Thymus (tissue), 11 donors: ENCODE results near the gene SLC25A22. TPM values are rescaled to one million over a fixed set of nuclear protein-coding genes. Genes with fewer than 3 reads are reported as not detected.

Experiments
- DNase-seq, 9 donors: peaks; one replicate each; pipeline ENCODE4 v3.0.0-alpha.2; 2013; ENCODE audit warnings: low spot score in 9 of 9, low read depth in 6 of 9, missing footprints in 1 of 9
- H3K27ac ChIP-seq, 2 donors: one replicate each; pipeline ENCODE4 v1.5.1; 2013; ENCODE audit warnings: control low read depth in 1 of 2, low read depth in 1 of 2, low read length in 1 of 2, mild to moderate bottlenecking in 1 of 2, moderate library complexity in 1 of 2
- H3K27me3 ChIP-seq, 2 donors: one replicate each; pipeline ENCODE4 v1.5.1; 2013; ENCODE audit warnings: low read length in 1 of 2; ENCODE audit not compliant: control insufficient read depth in 2 of 2, insufficient read depth in 1 of 2
- H3K36me3 ChIP-seq, 2 donors: one replicate each; pipeline ENCODE4 v1.5.1; 2013; ENCODE audit warnings: low read length in 1 of 2, mild to moderate bottlenecking in 1 of 2, moderate library complexity in 1 of 2; ENCODE audit not compliant: control insufficient read depth in 2 of 2, insufficient read depth in 2 of 2
- H3K4me1 ChIP-seq, 2 donors: one replicate each; pipeline ENCODE4 v1.5.1; 2013; ENCODE audit warnings: low read length in 2 of 2; ENCODE audit not compliant: control insufficient read depth in 2 of 2, insufficient read depth in 2 of 2
- H3K4me3 ChIP-seq, 2 donors: one replicate each; pipeline ENCODE4 v1.5.1; 2013; ENCODE audit warnings: low read length in 2 of 2, control low read depth in 1 of 2, mild to moderate bottlenecking in 1 of 2
- H3K9me3 ChIP-seq, 2 donors: one replicate each; pipeline ENCODE4 v1.5.1; 2013; ENCODE audit warnings: low read length in 1 of 2, mild to moderate bottlenecking in 1 of 2; ENCODE audit not compliant: control insufficient read depth in 2 of 2, insufficient read depth in 1 of 2
- WGBS: extraction: QIAGEN DNeasy Blood & Tissue Kit; methylation state at CpG from one replicate; pipeline ENCODE4 v1.1.7; 2013; 5-methylcytosine and 5-hydroxymethylcytosine counted together
- polyA plus RNA-seq: library from polyadenylated mRNA; stranded (reverse); fragments of 200-250 nt; gene quantifications from one replicate; pipeline ENCODE4 v1.2.3, GENCODE V29; 2013
- total RNA-seq: library from RNA; stranded (reverse); fragments of 120-200 nt; gene quantifications from one replicate; pipeline ENCODE4 v1.2.4, GENCODE V29; 2013
- donor health status: healthy.

The SLC25A22 gene
- total and polyA plus RNA-seq, 2 donors: 5.7 to 11.8 TPM

DNA sequence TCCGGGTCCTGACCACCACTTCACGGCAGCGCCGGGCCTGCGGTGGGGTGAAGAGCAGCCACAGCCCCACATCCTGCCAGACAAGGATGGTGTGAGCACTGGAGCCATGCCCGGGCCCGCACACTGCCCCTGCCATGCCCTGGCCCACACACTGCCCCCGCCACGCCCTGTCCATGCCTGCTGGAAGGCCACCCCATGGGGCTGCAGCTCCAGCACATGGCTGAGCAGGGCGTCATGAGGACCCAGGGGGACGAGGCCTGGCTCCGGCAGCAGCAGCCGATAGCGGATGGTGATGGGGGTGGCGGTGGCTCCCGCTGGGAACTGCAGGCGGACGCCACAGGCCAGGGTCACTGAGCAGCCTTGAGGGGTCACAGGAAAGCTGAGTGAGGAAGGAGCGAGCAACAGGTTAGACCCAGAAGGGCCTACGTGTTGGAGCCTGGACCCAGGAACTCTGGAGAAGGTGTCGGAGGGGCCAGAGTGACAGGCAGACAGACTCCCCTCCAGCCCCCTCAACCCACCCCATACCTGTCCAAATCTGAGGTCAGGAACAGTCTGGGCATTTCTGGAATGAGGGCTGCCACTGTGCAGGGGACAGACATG lies 4.0 kb upstream of the SLC25A22 start:
- DNase-seq: no peak
- Histone ChIP-seq H3K4me3 (no peak overlapping the region), H3K4me1 (peaks cover 25 to 37% of the 10 kb centered on the region in 2 donors), H3K36me3 (peaks cover 38 to 43% of the 10 kb centered on the region in 2 donors), H3K9me3 (peaks cover 0 to 5% of the 10 kb centered on the region in 2 donors), H3K27ac (no peak overlapping the region), H3K27me3 (no peaks in the 10 kb centered on the region)
- WGBS: over 99% methylated on average over 21 of the region's 21 CpGs

- no peak for DNase-seq
- Histone ChIP-seq H3K9me3 (peaks cover 0 to 5% of the 10 kb centered on the region in 2 donors), H3K27me3 (no peaks in the 10 kb centered on the region), H3K36me3 (peaks cover 38 to 43% of the 10 kb centered on the region in 2 donors), H3K27ac (no peak overlapping the region), H3K4me3 (no peak overlapping the region), H3K4me1 (peaks cover 34 to 46% of the 10 kb centered on the region in 2 donors)
- 97% methylated on average over 20 of the region's 20 CpGs for WGBS
Observed at GRCh38 chr11:801097-801780, 3.2 kb upstream of the SLC25A22 start.

- Histone ChIP-seq H3K27me3 (no peaks in the 10 kb centered on the region), H3K27ac (no peak overlapping the region), H3K36me3 (peaks cover 38 to 43% of the 10 kb centered on the region in 2 donors), H3K9me3 (peaks cover 0 to 7% of the 10 kb centered on the region in 2 donors), H3K4me3 (no peak overlapping the region), H3K4me1 (peaks cover 37 to 50% of the 10 kb centered on the region in 2 donors)
- DNase-seq: no peak
- WGBS: 95% methylated on average over 30 of the region's 30 CpGs
Observed at GRCh38 chr11:800473-800872, 2.4 kb upstream of the SLC25A22 start.

- WGBS: 98% methylated on average over 32 of the region's 32 CpGs
- Histone ChIP-seq H3K9me3 (peaks cover 0 to 3% of the 10 kb centered on the region in 2 donors), H3K4me1 (peaks cover 37 to 54% of the 10 kb centered on the region in 2 donors), H3K4me3 (no peak overlapping the region), H3K27me3 (no peaks in the 10 kb centered on the region), H3K27ac (no peak overlapping the region), H3K36me3 (peaks cover 38 to 43% of the 10 kb centered on the region in 2 donors)
- no peak for DNase-seq
Observed at GRCh38 chr11:799641-800316, 1.7 kb upstream of the SLC25A22 start.

DNA sequence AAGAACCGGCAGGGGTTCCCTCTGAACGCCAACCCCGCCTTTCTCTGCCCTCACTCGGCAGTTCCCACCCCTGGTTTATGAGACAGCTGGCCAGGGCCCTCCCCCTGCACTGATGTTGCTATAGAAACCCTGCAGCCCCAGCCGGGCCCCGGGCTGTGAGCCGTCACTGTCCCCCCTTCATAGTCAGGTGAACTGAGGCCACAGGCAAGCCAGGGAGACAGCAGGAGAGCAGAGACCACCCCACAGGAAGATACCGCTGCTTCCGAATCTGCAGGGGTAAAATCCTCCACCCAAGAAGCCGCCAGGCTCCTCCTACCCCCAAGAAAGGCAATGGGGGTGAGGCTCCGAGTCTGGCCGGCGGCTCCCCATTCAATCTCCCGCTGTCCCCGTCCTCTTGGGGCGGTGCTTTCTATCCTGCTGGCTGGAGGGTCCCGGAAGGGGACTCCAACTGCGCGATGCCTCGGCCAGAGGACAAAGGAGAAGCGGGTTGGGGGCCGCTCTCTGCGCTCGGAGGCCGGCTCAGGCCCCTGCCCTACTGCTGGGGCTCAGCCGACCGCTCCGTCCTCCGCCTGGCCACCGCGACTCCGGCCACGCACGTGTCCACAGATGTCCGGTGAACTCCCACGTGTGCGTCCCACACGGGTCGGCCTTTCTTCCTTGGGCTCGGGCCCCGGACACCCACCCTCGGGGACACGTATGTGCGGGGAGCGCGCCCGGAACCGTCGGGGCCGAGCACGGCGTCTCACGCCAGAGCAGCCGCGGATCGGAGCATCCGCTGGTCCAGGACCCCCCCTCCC lies 587 bp downstream of the SLC25A22 start:
- H3K36me3 ChIP-seq: peaks cover 35 to 54% of the 10 kb centered on the region in 2 donors
- peak overlapping the region; percentile 90 to 92 for H3K27ac ChIP-seq
- WGBS: under 1% methylated on average over 57 of the region's 57 CpGs
- no peaks in the 10 kb centered on the region for H3K27me3 ChIP-seq
- peak in 6 of 9 donors; percentile 52 to 85 (median 70) for DNase-seq
- H3K4me1 ChIP-seq: peaks cover 21 to 32% of the 10 kb centered on the region in 2 donors
- H3K9me3 ChIP-seq: peaks cover 0 to 3% of the 10 kb centered on the region in 2 donors
- H3K4me3 ChIP-seq: peak overlapping the region; percentile 81 to 82

- 38% methylated on average over 18 of the region's 18 CpGs for WGBS
- Histone ChIP-seq H3K9me3 (peaks cover 0 to 3% of the 10 kb centered on the region in 2 donors), H3K27ac (peak overlapping the region; percentile 90 to 92), H3K4me1 (peaks cover 21 to 31% of the 10 kb centered on the region in 2 donors), H3K36me3 (peaks cover 34 to 53% of the 10 kb centered on the region in 2 donors), H3K4me3 (peak overlapping the region; percentile 81 to 82), H3K27me3 (no peaks in the 10 kb centered on the region)
- DNase-seq: no peak
Observed at GRCh38 chr11:796565-797295, 1.4 kb downstream of the SLC25A22 start.

DNA sequence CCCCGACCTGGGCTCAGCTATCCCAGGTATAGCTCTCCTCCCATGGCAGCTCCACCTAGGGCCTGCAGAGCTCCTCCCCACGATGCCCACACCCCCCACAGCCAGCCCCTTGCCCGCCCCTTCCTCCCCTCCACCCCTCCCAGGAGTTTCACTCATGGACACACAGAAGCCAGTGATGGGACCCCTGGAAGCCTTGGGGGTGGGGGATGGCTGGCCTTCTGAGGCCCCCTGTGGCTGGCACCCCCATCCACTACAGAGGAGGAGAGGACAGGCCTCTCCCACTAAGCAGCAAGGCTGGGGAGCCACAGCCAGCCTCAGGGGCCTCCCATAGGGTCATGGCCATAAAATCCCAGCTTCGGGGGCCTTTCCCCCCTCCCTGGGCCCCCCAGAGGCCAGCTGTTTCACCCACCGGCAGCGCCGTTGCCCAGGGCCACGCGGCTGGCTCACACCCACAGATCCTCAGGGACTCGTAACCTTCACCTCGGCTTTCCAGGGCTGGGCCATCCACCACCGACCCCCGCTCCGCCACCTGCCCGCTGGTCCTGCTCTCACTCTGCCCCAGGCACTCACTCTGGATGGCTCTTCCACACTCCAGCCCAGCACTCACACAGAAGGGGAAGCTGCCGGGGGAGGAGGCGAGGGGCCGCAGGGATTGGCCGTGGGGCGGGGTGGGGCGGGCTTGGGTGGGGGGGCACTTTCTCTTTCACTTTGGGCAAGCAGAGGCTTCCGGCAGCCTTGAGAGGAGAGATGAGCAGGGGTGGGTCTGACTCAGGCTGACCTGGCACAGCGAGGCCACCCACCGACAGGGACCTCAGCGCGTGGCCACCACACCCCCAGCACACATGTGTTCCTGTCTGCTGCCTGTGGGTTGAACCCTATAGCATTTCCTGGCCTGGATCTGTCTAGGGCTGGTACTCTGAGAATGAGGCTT lies 2.2 kb downstream of the SLC25A22 start:
- Histone ChIP-seq H3K27me3 (peaks cover 0 to 2% of the 10 kb centered on the region in 2 donors), H3K4me3 (peak overlapping the region; percentile 81 to 82), H3K9me3 (peaks cover 0 to 3% of the 10 kb centered on the region in 2 donors), H3K4me1 (peaks cover 23 to 31% of the 10 kb centered on the region in 2 donors), H3K36me3 (peaks cover 30 to 54% of the 10 kb centered on the region in 2 donors), H3K27ac (peak overlapping the region; percentile 90 to 92)
- WGBS: 7% methylated on average over 26 of the region's 26 CpGs
- peak in 5 of 9 donors; percentile 54 to 85 (median 74) for DNase-seq
